GM19043 (cell line): Measurements from ENCODE around the gene SMIM27.
"Not testable (repeated sequence)": the region's sequence is repeated elsewhere in the genome, so short reads cannot be mapped to it uniquely, and the experiment has no call there.

Source experiments
- ATAC-seq: cut with Tn5 transposase; IDR thresholded peaks from one replicate; pipeline ENCODE4 v1.9.1; 2021; ENCODE audit warnings: low read depth; ENCODE audit not compliant: unreplicated experiment

Gene SMIM27

GRCh38 chr9:32596096-32596865 lies 44.2 kb downstream of the SMIM27 start:
- no peak for ATAC-seq

GRCh38 chr9:32596936-32597335 lies 44.8 kb downstream of the SMIM27 start:
- ATAC-seq = no peak

- not testable (repeated sequence) for ATAC-seq
These were observed 46.9 kb downstream of the SMIM27 start for GRCh38 chr9:32599021-32599420.
